Osteocyte (in vitro differentiated cells): ENCODE results near the gene UGGT2. TPM values are rescaled to one million over a fixed set of nuclear protein-coding genes. Genes with fewer than 3 reads are reported as not detected.

Experiments used
- DNase-seq: peaks from one replicate; pipeline ENCODE4 v3.0.0; 2021; ENCODE audit warnings: mixed read lengths; ENCODE audit not compliant: unreplicated experiment; ENCODE audit errors: extremely low spot score
- H3K27ac Mint-ChIP-seq: one replicate; pipeline ENCODE4 v1.8.0; 2021; ENCODE audit warnings: mild to moderate bottlenecking, mixed read lengths; ENCODE audit not compliant: unreplicated experiment
- H3K27me3 Mint-ChIP-seq: one replicate; pipeline ENCODE4 v1.8.0; 2021; ENCODE audit warnings: mixed read lengths; ENCODE audit not compliant: unreplicated experiment
- H3K36me3 Mint-ChIP-seq: one replicate; pipeline ENCODE4 v1.8.0; 2021; ENCODE audit warnings: mixed read lengths; ENCODE audit not compliant: unreplicated experiment
- H3K4me1 Mint-ChIP-seq: one replicate; pipeline ENCODE4 v1.8.0; 2021; ENCODE audit warnings: mixed read lengths; ENCODE audit not compliant: unreplicated experiment
- H3K4me3 Mint-ChIP-seq: one replicate; pipeline ENCODE4 v1.8.0; 2021; ENCODE audit warnings: mild to moderate bottlenecking, moderate library complexity, mixed read lengths; ENCODE audit not compliant: unreplicated experiment
- H3K9me3 Mint-ChIP-seq: one replicate; pipeline ENCODE4 v1.8.0; 2021; ENCODE audit warnings: mixed read lengths; ENCODE audit not compliant: unreplicated experiment
- CTCF ChIP-seq: fragments of 200-600 bp; sonication (generic); IDR thresholded peaks from 2 replicates; pipeline ENCODE4 v1.5.0; 2021; ENCODE audit warnings: antibody characterized with exemption, mild to moderate bottlenecking, moderate library complexity
- total RNA-seq: library from RNA; stranded (reverse); gene quantifications from 2 replicates; pipeline ENCODE4 v1.2.1, GENCODE V29; 2021

Gene UGGT2
- total RNA-seq, 1 donor from 2014 or later, result 34.1 TPM

GRCh38 chr13:95970878-95971277 lies 82.3 kb downstream of the UGGT2 start:
- no peaks in the 10 kb centered on the region for H3K4me1 Mint-ChIP-seq

GRCh38 chr13:95968906-95969305 lies 84.3 kb downstream of the UGGT2 start:
- H3K4me1 Mint-ChIP-seq, result no peaks in the 10 kb centered on the region
- H3K36me3 Mint-ChIP-seq, result peaks cover 13% of the 10 kb centered on the region
- no peak overlapping the region for H3K4me3 Mint-ChIP-seq
- no peak for TF ChIP-seq CTCF
- peaks cover 6% of the 10 kb centered on the region for H3K9me3 Mint-ChIP-seq
- no peak overlapping the region for H3K27ac Mint-ChIP-seq
- no peak for DNase-seq
- H3K27me3 Mint-ChIP-seq, result no peaks in the 10 kb centered on the region

More at GRCh38 chr13:95970878-95971277, 82.3 kb downstream of the UGGT2 start:
- H3K4me3 Mint-ChIP-seq, result no peak overlapping the region
- no peak for TF ChIP-seq CTCF
- peaks cover 8% of the 10 kb centered on the region for H3K36me3 Mint-ChIP-seq
- no peaks in the 10 kb centered on the region for H3K9me3 Mint-ChIP-seq
- no peak for DNase-seq
- H3K27ac Mint-ChIP-seq, result no peak overlapping the region
- no peaks in the 10 kb centered on the region for H3K27me3 Mint-ChIP-seq

GRCh38 chr13:95957331-95957730 lies 95.9 kb downstream of the UGGT2 start:
- DNase-seq, result no peak
- no peak overlapping the region for H3K4me3 Mint-ChIP-seq
- no peak overlapping the region for H3K27ac Mint-ChIP-seq
- H3K27me3 Mint-ChIP-seq, result no peaks in the 10 kb centered on the region
- no peaks in the 10 kb centered on the region for H3K4me1 Mint-ChIP-seq
- peaks cover 46% of the 10 kb centered on the region for H3K36me3 Mint-ChIP-seq
- no peak for TF ChIP-seq CTCF
- H3K9me3 Mint-ChIP-seq, result peaks cover 34% of the 10 kb centered on the region

GRCh38 chr13:95956589-95957148 lies 96.5 kb downstream of the UGGT2 start:
- peaks cover 41% of the 10 kb centered on the region for H3K36me3 Mint-ChIP-seq
- H3K27ac Mint-ChIP-seq, result no peak overlapping the region
- TF ChIP-seq CTCF, result no peak
- no peaks in the 10 kb centered on the region for H3K27me3 Mint-ChIP-seq
- no peaks in the 10 kb centered on the region for H3K4me1 Mint-ChIP-seq
- peaks cover 28% of the 10 kb centered on the region for H3K9me3 Mint-ChIP-seq
- H3K4me3 Mint-ChIP-seq, result no peak overlapping the region
- no peak for DNase-seq

GRCh38 chr13:95955719-95956118 lies 97.5 kb downstream of the UGGT2 start:
- DNase-seq, result no peak

More at GRCh38 chr13:95955719-95956118, 97.5 kb downstream of the UGGT2 start:
- no peaks in the 10 kb centered on the region for H3K4me1 Mint-ChIP-seq
- H3K9me3 Mint-ChIP-seq, result peaks cover 21% of the 10 kb centered on the region
- no peak overlapping the region for H3K4me3 Mint-ChIP-seq
- no peak overlapping the region for H3K27ac Mint-ChIP-seq
- no peak for TF ChIP-seq CTCF
- no peaks in the 10 kb centered on the region for H3K27me3 Mint-ChIP-seq
- H3K36me3 Mint-ChIP-seq, result peaks cover 35% of the 10 kb centered on the region
